Measurements from ENCODE around the gene ADAP2.
"Not testable (repeated sequence)": the region's sequence is repeated elsewhere in the genome, so short reads cannot be mapped to it uniquely, and the experiment has no call there.

Gene ADAP2

DNA sequence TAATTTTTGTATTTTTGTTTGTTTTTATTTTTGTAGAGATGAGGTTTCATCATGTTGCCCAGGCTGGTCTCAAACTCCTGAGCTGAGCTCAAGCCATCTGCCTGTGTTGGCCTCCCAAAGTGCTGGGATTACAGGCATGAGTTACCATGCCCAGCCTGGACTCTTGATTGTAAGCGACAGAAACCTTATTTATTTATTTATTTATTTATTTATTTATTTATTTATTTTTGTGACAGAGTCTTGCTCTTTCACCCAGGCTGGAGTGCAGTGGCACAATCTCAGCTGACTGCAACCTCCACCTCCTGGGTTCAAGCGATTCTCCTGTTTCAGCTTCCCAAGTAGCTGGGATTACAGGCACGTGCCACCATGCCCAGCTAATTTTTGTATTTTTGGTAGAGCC, 8.1 kb downstream of the ADAP2 start:
- not testable (repeated sequence) for DNase-seq (ENCODE audit: low spot score)

- no peak for DNase-seq (ENCODE audit: low spot score)
These were observed 8.8 kb downstream of the ADAP2 start for GRCh38 chr17:30930495-30930894.

- not testable (repeated sequence) for DNase-seq (ENCODE audit: low spot score)
These were observed 9.8 kb downstream of the ADAP2 start for GRCh38 chr17:30931582-30931981.

DNA sequence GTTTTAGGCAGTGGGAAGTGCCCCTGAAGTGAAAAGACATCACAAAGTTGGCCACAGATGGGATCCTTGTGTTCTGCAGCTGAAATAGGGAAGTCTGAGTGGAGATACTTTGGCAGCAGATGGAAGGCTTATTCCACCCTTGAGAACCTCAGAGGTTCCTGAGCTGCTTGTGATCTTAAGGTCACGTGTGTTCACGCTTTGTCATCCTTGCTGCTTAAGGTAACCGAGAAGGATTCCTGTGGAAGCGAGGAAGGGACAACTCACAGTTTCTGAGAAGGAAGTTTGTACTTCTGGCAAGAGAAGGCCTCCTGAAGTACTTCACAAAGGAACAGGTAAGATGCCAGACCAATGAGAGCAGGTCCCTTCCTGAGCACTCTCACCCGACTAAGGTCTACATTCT, 12.2 kb downstream of the ADAP2 start:
- DNase-seq (ENCODE audit: low spot score) = no peak

- no peak for DNase-seq (ENCODE audit: low spot score)
These were observed 17.4 kb downstream of the ADAP2 start for GRCh38 chr17:30939051-30939689.

DNA sequence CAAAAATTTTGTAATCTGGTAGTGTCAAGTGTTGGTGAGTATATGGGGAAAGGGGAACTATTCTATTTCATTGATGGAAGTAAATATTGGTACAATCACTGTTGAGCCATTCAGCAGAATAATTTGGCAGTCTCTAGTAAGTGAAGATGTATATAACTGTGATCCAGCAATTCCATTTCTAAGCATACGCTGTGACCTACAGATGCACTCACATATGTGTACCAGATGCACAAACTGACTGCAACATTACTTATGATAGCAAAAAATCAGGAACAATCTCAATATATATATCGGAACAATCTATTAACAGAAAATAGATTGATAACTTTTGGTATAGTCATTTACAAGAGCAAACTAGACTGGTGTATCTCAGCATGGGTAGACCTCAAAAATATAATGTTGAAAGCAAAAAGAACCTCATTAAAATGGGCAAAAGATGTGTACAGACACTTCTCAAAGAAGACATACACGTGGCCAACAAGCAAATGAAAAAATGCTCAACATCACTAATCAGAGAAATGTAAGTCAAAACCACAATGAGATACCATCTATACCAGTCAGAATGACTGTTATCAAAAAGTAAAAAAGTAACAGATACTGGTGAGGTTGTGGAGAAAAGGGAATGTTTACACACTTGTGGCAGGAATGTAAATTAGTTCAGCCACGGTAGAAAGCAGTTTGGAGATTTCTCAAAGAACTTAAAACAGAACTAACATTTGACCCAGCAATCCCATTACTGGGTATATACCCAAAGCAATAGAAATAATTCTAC, 20.7 kb downstream of the ADAP2 start:
- no peak for DNase-seq (ENCODE audit: low spot score)

DNA sequence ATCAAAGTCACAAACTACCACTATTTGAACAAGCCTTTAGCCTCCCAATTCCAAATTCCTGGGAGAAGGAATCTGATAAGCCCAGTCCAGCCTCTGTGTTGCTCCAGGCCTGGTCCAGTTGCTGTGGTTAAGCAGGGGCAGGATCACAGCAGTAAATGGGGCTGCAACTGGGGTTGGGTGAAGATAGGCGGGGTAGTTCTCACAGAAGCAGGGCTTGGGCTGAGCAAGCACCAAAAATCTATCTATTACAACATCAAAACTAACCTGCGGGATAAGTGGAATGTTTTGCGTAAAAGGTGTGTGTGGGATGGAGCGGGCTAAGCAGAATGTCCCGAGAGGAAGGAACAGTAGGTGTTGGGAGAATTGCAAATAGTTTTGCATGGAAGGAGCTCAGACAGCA, 26.1 kb downstream of the ADAP2 start:
- DNase-seq (ENCODE audit: low spot score) = no peak

DNA sequence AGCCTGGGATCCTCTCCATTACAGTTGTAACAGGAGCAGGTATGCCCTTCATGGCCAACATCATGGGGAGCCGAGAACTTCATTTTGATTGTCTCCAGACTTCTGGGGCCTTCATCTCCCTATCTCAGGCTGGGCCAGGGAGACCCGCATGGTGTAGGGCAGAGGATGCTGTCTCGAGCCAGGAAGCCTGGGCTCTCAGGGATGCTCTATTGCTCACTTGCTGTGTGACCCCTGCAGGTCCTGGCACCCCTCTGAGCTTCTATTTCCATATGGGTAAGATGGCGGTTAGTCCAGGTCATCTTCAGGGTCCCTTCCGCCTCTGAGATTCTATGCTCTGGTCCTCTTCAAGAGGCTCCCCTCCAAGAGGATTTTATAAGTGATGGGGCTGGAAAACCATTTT, 28.4 kb downstream of the ADAP2 start:
- DNase-seq (ENCODE audit: low spot score) = no peak

DNA sequence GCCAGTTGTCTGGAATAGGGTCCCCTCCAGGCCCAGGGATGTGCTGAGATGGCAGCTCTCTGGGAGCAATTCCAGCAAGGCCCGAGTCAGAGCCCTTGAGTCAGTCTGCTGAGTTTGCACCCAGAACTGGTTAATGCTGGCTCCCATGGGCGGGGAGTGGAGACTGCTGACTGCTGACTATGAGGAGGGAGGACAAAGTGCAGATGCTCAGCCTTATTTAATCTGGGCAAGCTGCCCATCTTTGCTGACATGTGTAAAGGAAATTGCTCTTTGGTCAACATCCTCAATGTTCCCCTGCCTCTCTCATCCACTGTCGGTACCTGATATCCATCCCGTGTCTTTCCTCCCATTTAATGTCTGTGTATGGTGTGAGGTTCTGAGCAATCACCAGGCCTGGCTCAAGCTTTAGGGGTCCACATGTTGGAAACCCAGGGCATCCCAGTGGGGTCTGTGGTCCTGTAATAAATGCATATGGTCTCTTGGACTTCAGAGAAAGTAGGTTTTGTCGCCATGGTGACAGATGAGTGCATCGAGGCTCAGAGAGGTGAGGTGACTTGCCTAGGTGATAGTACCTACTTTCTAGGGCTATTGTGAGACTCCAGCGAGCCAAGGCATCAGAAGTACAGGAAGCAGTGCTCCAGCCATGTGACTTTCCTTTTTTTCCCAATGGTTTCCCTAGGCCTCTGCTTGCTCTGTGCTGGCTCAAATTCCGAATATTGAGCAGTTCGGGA, 29.1 kb downstream of the ADAP2 start:
- peak; percentile 56 for DNase-seq (ENCODE audit: low spot score)

DNA sequence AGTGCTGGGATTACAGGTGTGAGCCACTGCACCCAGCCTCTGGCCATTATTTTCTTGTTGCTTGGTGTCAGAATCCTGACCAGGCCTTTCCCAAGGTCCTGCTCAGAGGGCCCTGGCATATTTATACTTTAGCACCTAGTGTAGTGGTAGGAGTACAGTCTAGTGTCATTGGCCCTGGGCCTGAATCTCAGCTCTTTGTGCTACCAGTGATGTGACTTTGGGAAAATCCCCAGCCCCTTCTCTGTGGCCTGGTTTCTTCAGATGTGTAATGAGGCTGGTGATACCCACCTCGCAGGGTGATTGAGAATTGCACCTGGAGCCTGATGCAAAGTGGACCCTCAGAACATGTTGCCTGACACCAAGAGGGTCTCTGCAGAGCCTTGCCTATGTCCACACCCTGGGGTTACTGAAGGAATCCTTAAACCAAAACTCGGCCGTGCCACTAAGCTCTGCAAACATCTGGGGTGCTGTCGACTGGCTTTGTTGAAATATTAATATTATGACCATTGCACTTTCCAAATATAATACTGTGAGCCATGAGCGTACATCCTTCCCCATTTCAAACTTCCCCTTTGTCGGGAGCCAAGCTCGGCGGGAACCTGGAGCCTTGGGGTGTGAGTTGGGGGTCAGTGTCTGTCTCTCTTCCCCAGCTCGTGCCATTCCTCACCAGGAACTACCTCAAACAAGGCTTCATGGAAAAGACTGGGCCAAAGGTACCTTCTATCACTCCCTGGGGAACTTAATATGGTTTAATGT, 31.1 kb downstream of the ADAP2 start:
- no peak for DNase-seq (ENCODE audit: low spot score)

GRCh38 chr17:30954046-30954830, 32.5 kb downstream of the ADAP2 start:
- peak; percentile 49 for DNase-seq (ENCODE audit: low spot score)

DNA sequence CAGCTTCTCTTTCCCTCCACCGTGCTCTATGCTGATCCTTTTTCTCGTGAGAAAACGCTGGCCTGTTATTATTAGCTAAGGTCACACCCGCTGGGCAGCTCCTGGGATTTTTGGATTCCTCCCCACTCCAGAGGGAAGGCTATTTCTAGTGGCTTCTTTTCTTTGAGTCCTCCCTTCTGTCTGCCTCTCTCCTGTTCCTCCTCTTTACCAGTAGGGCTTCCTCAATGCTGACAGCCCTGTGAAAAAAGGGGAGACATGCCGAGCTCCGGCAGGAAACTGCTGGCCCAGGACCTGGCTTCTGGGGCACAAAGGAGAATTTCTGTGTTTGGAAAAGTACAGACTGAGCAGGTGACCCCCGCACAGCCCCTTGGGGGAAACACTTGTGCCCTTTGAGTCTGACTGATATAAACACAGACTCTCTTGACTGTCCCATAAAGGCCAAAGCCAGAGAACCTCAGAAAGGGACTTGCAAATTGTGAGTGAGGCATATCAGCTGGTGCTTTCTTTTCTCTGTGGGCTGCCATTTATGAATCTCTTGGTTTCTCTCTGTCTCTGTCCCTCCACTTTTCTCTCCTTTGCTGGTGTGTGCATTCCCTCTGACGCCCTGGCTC, 35.1 kb downstream of the ADAP2 start:
- no peak for DNase-seq (ENCODE audit: low spot score)

GRCh38 chr17:30957741-30958140, 36.0 kb downstream of the ADAP2 start:
- DNase-seq (ENCODE audit: low spot score) = no peak

DNA sequence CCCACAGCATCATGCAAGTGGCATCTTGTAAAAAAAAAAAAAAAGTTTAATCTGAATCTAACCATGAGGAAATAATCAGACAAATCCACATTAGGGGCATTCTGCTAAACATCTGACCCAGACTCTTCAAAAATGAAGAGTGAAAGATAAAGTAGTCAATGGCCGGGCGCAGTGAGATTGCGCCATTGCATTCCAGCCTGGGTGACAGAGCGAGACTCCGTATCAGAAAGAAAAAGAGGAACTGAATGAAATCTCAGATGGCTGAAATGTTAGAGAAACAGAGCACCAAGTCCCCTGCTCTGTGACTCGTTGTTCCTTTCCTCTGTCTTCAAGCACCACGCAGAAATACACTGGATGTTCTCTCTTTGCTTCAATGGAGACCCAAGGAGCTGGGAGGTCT, 36.4 kb downstream of the ADAP2 start:
- DNase-seq (ENCODE audit: low spot score) = no peak

DNA sequence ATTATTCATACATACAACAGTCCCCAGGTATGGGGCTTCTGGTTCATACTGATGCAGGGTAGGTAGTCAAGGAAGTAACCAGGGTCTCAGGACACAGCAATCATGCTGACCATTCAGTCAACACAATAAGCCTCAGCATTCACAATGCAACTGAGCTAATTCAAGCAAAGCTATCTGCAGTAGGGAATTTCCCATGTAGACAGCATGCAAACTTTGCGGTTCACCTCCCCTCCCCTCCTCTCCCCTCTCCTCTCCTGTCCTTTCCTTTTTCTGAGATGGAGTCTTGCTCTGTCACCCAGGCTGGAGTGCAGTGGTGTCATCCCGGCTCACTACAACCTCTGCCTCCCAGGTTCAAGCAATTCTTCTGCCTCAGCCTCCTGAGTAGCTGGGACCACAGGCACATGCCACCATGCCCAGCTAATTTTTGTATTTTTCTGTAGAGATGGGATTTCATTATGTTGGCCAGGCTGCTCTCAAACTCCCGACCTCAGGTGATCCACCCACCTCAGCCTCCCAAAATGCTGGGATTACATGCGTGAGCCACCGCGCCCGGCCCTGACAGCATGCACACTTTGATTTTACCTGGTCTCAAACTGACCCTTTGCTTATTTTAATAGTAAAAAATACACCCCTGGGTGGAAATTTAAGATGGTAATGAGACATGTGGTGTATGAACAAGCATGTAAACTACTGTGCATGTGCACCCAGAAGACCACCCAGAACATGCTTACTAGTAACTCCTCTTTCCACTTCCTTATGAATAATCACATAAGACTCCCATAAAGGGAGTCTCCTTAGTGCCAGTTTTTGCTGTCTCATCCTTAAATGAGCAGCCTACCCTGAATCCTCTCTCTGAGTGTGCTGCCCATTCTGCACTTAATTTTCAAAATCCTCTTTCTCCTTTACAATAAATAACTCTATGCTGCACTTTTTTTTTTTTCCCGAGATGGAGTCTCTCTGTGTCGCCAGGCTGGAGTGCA, 39.8 kb downstream of the ADAP2 start:
- no peak for DNase-seq (ENCODE audit: low spot score)

GRCh38 chr17:30964312-30964711, 42.6 kb downstream of the ADAP2 start:
- DNase-seq (ENCODE audit: low spot score) = not testable (repeated sequence)

GRCh38 chr17:30964876-30965275, 43.1 kb downstream of the ADAP2 start:
- DNase-seq (ENCODE audit: low spot score) = no peak

GRCh38 chr17:30965686-30966085, 43.9 kb downstream of the ADAP2 start:
- no peak for DNase-seq (ENCODE audit: low spot score)

DNA sequence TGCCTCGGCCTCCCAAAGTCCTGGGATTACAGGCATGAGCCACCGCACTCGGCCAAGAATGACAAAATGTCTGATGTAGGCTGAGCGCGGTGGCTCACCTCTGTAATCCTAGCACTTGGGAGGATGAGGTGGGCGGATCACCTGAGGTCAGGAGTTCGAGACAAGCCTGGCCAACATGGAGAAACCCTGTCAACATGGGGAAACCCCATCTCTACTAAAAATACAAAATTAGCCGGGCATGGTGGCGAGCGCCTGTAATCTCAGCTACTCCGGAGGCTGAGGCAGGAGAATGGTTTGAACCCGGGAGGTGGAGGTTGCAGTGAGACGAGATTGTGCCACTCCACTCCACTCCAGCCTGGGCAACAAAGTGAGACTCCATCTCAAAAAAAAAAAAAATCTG, 46.2 kb downstream of the ADAP2 start:
- DNase-seq (ENCODE audit: low spot score) = not testable (repeated sequence)
